Activated CD8-positive, alpha-beta memory T cell treated with anti-CD3 and anti-CD28 coated beads for 24 hours (primary cell): Measurements from ENCODE around the gene TDRD7.

Experiments used
- DNase-seq: peaks from one replicate; pipeline ENCODE4 v3.0.0-alpha.2; 2020

TDRD7 gene

DNA sequence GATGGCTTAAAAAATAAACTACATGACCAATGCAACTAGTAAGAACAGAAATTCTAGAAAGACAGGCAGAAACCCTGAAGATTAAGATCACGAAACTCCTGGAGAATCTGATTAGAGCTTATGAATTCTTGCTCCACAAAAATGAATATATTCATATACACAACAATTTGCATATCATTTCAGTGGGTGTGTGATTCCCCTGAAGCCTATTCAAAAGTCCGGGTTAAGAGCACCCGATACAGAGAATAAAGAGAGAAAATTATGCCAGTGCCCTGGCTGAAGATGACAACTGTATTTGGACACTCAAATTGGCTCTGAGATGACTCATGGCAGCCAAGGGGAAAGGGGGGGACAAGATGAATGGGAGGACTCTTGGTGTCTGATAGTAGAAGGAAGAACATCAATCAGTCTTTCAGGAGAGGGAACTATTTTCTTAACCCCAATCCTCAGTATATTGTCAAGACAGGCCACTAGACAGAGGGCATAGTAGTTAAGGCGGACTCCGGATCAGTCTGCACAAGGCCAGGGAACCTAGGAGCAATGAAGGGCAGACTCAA lies 95.6 kb downstream of the TDRD7 start:
- DNase-seq: no peak

GRCh38 chr9:97508852-97509251 lies 97.0 kb downstream of the TDRD7 start:
- no peak for DNase-seq

- DNase-seq: no peak
Observed at GRCh38 chr9:97510797-97511654, 99.1 kb downstream of the TDRD7 start.

DNA sequence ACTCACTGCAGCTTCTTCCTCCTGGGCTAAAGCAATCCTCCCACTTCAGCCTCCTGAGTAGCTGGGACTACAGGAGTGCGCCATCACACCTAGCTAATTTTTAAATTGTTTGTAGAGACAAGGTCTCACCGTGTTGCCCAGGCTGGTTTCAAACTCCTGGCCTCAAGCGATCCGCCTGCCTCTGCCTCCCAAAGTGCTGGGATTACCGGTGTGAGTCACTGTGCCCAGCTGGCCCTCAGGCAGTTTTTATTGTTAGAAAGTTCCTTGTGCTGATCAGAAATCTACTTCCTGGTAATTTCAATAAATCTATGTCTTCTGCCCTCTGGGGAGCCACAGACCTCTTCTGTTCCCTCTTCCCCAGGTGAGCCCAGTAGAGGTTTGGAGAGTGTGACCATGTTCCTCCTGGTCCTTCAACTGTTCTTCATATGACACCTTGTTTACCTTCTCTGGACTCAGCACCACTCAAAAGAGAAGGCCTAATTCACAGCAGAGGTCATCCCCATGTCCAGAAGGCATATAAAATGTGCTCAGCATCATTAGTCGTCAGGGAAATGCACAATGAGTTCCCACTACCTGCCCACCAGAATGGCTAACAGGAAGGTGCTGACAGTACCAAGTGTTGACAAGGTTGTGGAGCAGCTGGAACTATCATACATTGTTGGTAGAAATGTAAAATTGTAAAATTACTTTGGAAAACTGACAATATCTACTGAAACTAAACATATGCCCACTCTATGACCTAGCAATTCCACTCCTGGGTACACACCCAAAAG lies 99.9 kb downstream of the TDRD7 start:
- no peak for DNase-seq

GRCh38 chr9:97512966-97513560 lies 101.2 kb downstream of the TDRD7 start:
- DNase-seq: no peak

- DNase-seq: no peak
Observed at GRCh38 chr9:97514531-97514930, 102.6 kb downstream of the TDRD7 start.

GRCh38 chr9:97515662-97516061 lies 103.8 kb downstream of the TDRD7 start:
- DNase-seq: no peak

DNA sequence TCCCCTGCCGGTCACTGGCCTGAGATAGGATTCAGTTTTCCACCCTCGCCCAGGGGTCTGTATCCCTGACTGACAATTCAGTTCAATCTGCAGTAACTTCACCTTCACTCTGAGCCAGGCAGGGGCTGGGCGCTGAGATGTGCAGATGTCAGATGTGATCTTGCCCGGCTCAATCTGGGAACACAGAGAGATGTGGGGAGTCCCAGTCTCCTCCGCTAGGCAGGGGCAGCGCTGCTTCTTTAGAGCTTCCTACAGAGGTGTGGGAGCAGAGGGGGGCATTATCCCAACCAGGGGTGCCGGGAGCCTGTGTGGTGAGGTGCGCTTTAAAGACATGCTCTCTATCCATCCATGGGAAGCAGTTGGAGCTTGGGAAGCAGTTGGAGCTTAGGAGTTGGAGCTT lies 104.2 kb downstream of the TDRD7 start:
- DNase-seq: no peak

DNA sequence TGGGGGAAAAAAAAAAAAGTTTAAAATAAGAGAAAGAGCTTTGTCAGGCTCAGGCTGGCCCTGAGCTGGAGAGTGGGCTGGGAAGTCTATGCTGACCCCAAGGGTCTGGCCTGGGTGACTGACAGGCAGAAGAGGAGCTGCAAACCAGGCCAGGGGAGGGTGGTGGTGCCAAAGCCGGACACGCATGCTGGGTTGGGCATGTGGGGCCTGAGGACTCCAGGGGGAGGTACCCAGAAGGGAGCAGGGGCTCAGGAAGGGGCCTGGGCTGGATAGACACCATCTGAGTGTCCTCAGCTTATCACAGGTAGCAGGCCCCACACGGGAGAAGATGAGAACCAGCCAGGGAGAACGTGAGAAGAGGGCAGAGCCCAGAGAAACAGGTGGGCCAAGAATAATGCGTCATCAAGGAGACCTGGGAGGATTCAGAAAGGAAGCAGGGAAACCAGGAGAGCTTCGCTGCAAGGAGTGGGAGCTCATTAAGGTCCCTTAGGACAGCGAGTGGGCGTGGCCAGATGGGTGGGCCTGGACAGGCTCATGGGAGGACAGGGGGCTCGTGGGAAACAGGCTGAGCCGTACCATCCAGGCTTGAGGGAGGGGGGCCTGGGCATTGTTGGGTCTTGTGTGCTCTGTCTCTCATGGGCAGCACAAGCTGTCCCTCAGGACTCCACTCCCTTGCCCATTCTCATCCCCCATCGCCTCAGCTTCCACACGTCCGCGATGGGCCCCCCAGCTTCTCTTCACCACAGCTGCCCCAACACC lies 105.6 kb downstream of the TDRD7 start:
- no peak for DNase-seq

GRCh38 chr9:97518166-97518908 lies 106.4 kb downstream of the TDRD7 start:
- DNase-seq: no peak

DNA sequence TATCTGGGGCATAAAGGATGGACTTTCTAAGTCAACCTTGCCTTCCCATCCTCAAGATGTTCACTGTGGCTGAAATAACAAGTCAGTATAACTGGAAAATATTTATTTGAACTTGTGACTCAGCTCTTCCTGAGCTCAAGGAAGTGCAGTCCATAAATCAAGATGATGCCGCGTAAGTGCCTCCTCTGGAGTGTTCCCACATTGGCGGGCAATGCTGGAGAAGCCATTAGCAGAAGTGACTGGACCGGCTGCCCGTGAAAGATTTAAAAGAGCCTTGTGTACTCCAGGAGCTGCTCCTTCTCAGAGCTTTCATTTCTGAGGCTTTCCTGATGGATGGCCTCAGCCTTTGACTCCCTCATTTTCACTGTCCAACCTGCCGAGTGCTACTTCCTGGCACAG lies 107.0 kb downstream of the TDRD7 start:
- no peak for DNase-seq

- DNase-seq: no peak
Observed at GRCh38 chr9:97519441-97519970, 107.6 kb downstream of the TDRD7 start.

DNA sequence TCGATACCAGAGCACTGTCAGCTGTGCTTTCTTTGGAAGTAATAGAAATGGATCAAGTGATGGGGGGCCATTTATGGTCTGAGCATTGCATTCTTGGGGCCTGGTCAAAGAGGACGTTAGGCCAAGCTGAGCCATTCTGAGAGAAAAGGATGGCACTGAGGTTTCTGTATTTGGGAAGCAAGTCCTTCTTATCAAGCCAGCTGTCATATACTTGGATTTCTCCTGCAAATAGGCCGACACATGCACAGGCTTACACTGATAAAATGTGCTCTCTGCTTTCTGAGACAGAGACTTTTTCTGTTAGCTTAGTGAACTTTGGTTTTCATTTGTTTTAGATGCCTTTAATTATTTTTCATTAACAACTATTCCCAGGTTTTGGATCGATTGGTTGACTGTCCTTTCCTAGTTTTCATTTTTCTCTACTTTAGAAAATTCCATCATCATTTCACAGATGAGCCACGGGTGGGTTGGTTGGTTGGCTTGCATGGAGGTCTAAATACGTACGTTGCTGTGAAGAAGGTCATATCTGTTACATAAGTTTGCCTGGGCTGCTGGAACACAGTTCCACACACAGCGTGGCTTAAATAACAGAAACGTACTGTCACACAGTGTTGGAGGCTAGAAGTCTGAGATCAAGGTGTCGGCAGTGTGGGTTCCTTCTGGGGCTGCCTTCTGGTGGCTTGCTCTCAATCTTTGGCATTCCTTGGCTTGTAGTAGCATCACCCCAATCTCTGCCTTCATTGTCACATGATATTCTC lies 109.9 kb downstream of the TDRD7 start:
- no peak for DNase-seq

DNA sequence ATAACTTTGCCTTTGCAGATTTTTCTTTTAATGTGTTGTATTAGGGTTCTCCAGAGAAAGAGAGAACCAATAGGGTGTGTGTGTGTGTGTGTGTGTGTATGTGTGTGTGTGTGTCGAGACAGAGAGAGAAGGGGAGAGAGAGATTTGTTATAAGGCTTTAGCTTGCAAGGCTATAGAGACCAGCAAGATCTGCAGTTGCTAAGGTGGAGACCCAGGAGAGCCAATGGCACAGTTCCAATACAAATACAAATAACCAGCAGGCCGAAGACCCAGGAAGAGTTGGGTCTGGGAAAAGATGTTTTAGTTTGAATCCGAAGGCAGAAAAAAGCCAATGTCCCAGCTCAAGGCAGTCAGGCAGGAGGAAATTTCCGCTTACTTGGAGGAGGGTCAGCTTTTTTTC lies 112.5 kb downstream of the TDRD7 start:
- DNase-seq: no peak

GRCh38 chr9:97525451-97525850 lies 113.6 kb downstream of the TDRD7 start:
- DNase-seq: no peak

GRCh38 chr9:97526895-97527575 lies 115.1 kb downstream of the TDRD7 start:
- no peak for DNase-seq

DNA sequence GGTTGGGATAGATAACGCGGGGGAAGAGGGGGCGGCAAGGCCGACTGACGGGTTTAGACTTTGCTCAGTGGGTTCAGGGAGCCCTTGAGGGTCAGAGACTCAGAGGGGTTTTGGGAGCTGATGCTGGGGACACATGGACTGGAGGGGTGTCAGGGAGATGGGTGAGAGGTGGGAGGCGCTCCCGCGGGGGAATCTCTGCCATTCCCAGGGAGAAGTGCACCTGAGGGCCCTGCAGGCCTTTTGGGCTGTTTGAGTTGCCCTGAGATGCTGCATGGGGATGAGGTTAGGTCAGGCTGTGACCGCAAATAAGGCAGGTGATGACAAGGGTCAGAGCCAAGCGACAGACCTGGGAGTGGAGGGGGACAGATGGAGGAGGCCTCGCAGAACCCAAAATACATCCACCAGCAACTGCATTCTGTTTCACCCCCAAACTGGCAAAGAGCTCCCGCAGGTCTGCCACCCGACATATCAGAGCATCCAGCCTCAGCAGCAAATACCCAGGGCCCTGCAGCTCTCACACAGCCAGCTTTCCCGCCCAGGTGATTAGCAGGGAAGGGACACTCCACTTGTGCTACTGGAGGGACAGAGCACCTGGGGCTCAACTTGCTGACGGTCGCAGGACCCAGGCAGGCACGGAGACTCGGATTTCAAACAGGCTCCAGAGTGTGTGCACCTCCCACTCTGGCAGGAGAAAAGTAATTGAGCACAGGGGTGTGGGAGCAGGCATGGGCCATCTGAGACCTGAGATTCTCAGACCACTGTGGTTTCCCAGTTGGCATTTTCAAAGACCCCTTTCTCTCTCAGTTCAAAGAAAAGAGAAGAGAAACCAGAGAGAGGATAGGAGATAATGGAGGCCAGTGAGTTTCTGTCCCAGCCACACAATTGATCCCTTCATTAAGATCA lies 116.0 kb downstream of the TDRD7 start:
- no peak for DNase-seq

GRCh38 chr9:97528529-97529230 lies 116.8 kb downstream of the TDRD7 start:
- DNase-seq: no peak
